Measurements from ENCODE around the gene BCAS3. TPM values are rescaled to one million over a fixed set of nuclear protein-coding genes. Genes with fewer than 3 reads are reported as not detected.

Gene BCAS3
- total RNA-seq, 2 experiments from 2014 or later, result 5.1 to 6.9 TPM

DNA sequence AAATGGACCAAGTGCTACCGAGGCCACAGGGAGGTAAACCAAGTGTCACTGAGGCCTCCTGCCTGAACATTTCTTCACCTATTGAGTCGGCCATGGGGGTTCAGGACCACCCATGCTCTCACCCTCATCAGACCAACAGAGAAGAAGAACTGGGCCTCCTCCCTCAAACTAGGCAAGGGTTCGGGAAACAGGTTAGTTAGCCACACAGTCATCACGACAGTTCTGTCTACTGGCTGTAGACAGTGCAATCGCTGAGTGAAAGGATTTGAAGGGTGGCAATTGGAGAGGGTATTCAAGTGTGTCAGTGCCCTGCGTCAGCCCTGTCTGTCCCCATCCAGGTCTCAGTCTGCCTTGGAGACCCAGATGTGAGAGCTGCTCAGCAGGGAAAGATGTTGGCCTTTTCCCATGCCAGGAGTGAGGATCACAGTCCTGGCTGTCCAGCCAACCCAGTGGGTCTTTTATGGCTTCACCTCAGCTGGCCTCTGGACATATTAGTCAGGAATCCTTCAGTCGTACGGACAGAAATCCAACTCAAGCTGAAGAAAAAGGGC is 741.9 kb downstream of the BCAS3 start:
- H3K4me3 Mint-ChIP-seq, result no peak overlapping the region
- H3K36me3 Mint-ChIP-seq (ENCODE audit: low read depth), result no peaks in the 10 kb centered on the region
- H3K27ac Mint-ChIP-seq, result no peak overlapping the region
- ChIA-PET CTCF (interaction anchor here (1.4 kb wide), 1 partner anchor 11 kb away, joined by 3 read pairs; no protein-coding TSS in a partner anchor), POLR2A (no interaction called here)
- TF ChIP-seq CTCF (IDR thresholded peaks at IDR 0.05), result no peak
- no peak for DNase-seq
- intact Hi-C loops (cut with micrococcal nuclease), result no loop called here
- peaks cover 4% of the 10 kb centered on the region for H3K4me1 Mint-ChIP-seq (ENCODE audit: low read depth)
- H3K9me3 Mint-ChIP-seq, result no peaks in the 10 kb centered on the region
- ATAC-seq, result no peak
- H3K27me3 Mint-ChIP-seq, result peaks cover 29% of the 10 kb centered on the region

GRCh38 chr17:61420052-61420451 is 742.4 kb downstream of the BCAS3 start:
- ChIA-PET CTCF (interaction anchor here (1.4 kb wide), 1 partner anchor 11 kb away, joined by 3 read pairs; no protein-coding TSS in a partner anchor), POLR2A (no interaction called here)
- Mint-ChIP-seq H3K4me3 (no peak overlapping the region), H3K9me3 (no peaks in the 10 kb centered on the region), H3K27me3 (peaks cover 29% of the 10 kb centered on the region), H3K4me1 (ENCODE audit: low read depth) (peaks cover 4% of the 10 kb centered on the region), H3K36me3 (ENCODE audit: low read depth) (no peaks in the 10 kb centered on the region), H3K27ac (no peak overlapping the region)
- DNase-seq, result no peak
- no peak for TF ChIP-seq CTCF (IDR thresholded peaks at IDR 0.05)
- intact Hi-C loops (cut with micrococcal nuclease), result no loop called here
- no peak for ATAC-seq

DNA sequence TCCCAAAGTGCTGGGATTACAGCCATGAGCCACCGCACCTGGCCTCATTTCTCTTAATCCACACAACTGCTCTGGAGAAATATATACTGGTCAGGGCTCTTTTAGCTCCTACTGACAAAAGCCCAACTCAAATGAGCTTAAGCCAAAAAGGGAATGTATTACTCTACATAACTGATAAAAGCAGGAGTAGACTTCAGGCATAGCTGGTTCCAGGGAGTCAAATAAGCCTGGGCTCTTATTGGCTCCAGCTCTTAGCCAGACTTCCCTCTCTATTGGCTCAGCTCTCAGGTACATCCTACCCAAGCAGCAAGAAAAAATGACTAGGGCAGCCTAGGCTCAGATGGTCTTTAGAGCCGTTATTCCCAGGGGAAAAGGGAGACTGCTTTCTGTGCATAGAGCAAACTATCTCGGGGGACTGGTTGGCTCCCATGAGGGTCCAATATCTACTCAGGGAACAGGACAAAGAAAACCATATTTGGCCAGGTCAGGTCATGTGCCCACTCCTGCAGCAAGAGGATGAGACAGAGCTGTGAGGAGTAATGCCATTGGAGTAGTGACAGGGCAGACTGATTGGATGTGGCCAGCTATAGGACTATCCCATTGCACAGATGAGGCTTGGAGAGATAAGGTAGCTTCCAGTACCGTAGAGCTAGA is 743.2 kb downstream of the BCAS3 start:
- H3K9me3 Mint-ChIP-seq, result no peaks in the 10 kb centered on the region
- ChIA-PET CTCF (interaction anchor here (0.9 to 1.4 kb wide), 2 partner anchors 8 to 12 kb away, joined by 3 read pairs; no protein-coding TSS in a partner anchor), POLR2A (interaction anchor here (0.9 kb wide), 1 partner anchor 12 kb away, joined by 5 read pairs; no protein-coding TSS in a partner anchor)
- no peak overlapping the region for H3K27ac Mint-ChIP-seq
- ATAC-seq, result no peak
- intact Hi-C loops (cut with micrococcal nuclease), result no loop called here
- no peak for TF ChIP-seq CTCF (IDR thresholded peaks at IDR 0.05)
- no peak for DNase-seq
- peaks cover 31% of the 10 kb centered on the region for H3K27me3 Mint-ChIP-seq
- no peak overlapping the region for H3K4me3 Mint-ChIP-seq
- peaks cover 4% of the 10 kb centered on the region for H3K4me1 Mint-ChIP-seq (ENCODE audit: low read depth)
- H3K36me3 Mint-ChIP-seq (ENCODE audit: low read depth), result no peaks in the 10 kb centered on the region

DNA sequence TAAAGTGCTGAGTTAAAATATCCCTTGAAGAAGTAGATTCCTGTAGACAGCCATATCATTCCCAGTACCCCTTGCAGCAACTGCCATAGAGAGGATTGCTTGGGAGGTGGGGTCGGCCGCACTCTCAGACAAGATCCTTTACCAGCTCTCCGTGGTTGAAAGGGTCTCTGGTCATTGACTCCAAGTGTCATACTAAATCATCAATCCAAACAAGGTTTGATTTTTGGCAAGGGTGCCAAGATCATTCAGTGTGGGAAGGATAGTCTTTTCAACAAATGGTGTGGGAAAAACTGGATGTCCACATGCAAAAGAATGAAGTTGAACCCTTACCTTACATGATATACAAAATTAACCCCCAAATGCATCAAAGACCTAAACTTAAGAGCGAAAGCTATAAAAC is 743.8 kb downstream of the BCAS3 start:
- Mint-ChIP-seq H3K27me3 (peaks cover 32% of the 10 kb centered on the region), H3K27ac (no peak overlapping the region), H3K4me3 (no peak overlapping the region), H3K36me3 (ENCODE audit: low read depth) (no peaks in the 10 kb centered on the region), H3K9me3 (no peaks in the 10 kb centered on the region), H3K4me1 (ENCODE audit: low read depth) (peaks cover 4% of the 10 kb centered on the region)
- intact Hi-C loops (cut with micrococcal nuclease), result no loop called here
- ATAC-seq (no peak), DNase-seq (no peak)
- ChIA-PET POLR2A (interaction anchor here (0.9 kb wide), 1 partner anchor 11 kb away, joined by 5 read pairs; no protein-coding TSS in a partner anchor), CTCF (interaction anchor here (0.9 kb wide), 1 partner anchor 9 kb away, joined by 3 read pairs; no protein-coding TSS in a partner anchor)
- TF ChIP-seq CTCF (IDR thresholded peaks at IDR 0.05), result no peak

DNA sequence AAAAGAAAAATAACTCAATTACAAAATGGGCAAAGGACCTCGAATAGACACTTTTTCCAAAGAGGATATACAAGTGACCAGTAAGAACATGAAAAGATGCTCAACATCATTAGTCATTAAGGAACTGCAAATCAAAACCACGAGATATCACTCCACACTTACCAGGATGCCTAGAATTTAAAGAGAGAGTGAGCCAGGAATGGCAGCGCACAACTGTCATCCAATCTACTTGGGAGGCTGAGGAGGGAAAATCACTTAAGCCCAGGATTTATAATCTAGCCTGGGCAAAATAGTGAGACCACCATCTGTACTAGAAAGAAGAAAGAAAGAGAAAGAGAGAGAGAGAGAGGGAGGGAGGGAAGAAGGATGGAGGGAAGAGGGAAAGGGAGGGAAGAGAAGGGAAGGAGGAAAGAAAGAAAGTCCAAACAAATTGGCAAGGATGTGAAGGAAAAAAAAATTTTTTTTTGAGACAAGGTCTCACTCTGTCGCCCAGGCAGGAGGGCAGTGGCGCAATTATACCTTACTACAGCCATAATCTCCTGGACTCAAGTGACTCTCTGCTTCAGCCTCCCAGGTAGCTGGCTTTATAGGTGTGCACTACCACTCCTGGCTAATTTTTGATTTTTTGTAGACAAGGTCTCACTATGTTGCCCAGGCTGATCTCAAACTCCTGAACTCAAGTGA is 744.6 kb downstream of the BCAS3 start:
- Mint-ChIP-seq H3K27ac (no peak overlapping the region), H3K36me3 (ENCODE audit: low read depth) (no peaks in the 10 kb centered on the region), H3K27me3 (peaks cover 34% of the 10 kb centered on the region), H3K9me3 (no peaks in the 10 kb centered on the region), H3K4me1 (ENCODE audit: low read depth) (no peaks in the 10 kb centered on the region), H3K4me3 (no peak overlapping the region)
- intact Hi-C loops (cut with micrococcal nuclease), result no loop called here
- no peak for DNase-seq
- no peak for TF ChIP-seq CTCF (IDR thresholded peaks at IDR 0.05)
- POLR2A ChIA-PET, result no interaction called here
- no peak for ATAC-seq
- CTCF ChIA-PET, result interaction anchor here (1.0 kb wide), 1 partner anchor 10 kb away, joined by 4 read pairs; no protein-coding TSS in a partner anchor

All from activated CD8-positive, alpha-beta T cell treated with anti-CD3 and anti-CD28 coated beads for 36 hours (primary cell).